SK-N-MC (cell line): ENCODE data around the gene PLEKHG4B.

Experiments used
- DNase-seq: peaks from one replicate; pipeline ENCODE4 v3.0.0-alpha.2; 2011; ENCODE audit warnings: low read depth, low spot score
- H3K27ac ChIP-seq: fragments of 200-600 bp; sonication (generic); 2 replicates; pipeline ENCODE4 v1.5.1; 2016; ENCODE audit warnings: mixed run types
- H3K36me3 ChIP-seq: fragments of 200-600 bp; sonication (generic); 2 replicates; pipeline ENCODE4 v1.6.1; 2017; ENCODE audit warnings: antibody characterized with exemption, low read length, mixed read lengths; ENCODE audit not compliant: insufficient read depth
- H3K4me3 ChIP-seq: fragments of 200-600 bp; sonication (generic); 2 replicates; pipeline ENCODE4 v1.5.1; 2016
- H3K9ac ChIP-seq: fragments of 200-600 bp; sonication (generic); 2 replicates; pipeline ENCODE4 v1.8.0; 2017; ENCODE audit warnings: mixed run types, mixed read lengths; ENCODE audit not compliant: insufficient read length
- H3K9me3 ChIP-seq: fragments of 200-600 bp; sonication (generic); 2 replicates; pipeline ENCODE4 v1.6.1; 2017; ENCODE audit warnings: low read depth, mild to moderate bottlenecking, antibody characterized with exemption, low read length, moderate library complexity, mixed read lengths
- EZH2 ChIP-seq: fragments of 200-600 bp; sonication (generic); IDR thresholded peaks from one replicate; pipeline ENCODE4 v1.6.1; 2017; ENCODE audit warnings: antibody characterized with exemption
- FOXP2 ChIP-seq: optimal IDR thresholded peaks from 2 replicates; pipeline ENCODE3; 2011; ENCODE audit warnings: mild to moderate bottlenecking, moderate library complexity; ENCODE audit not compliant: insufficient read depth; ENCODE audit errors: extremely low read length, control extremely low read depth
- POLR2AphosphoS5 ChIP-seq: IDR thresholded peaks from 2 replicates; pipeline ENCODE4 v1.6.1; 2012; ENCODE audit warnings: mild to moderate bottlenecking, low read depth, low read length, borderline replicate concordance

PLEKHG4B gene

GRCh38 chr5:73768-74502, 18.0 kb upstream of the PLEKHG4B start:
- Histone ChIP-seq H3K9ac (no peak overlapping the region), H3K27ac (no peak overlapping the region), H3K36me3 (no peaks in the 10 kb centered on the region), H3K9me3 (no peaks in the 10 kb centered on the region), H3K4me3 (no peak overlapping the region)
- TF ChIP-seq EZH2 (no peak), FOXP2 (no peak), POLR2AphosphoS5 (no peak)
- no peak for DNase-seq

GRCh38 chr5:74503-75109, 17.4 kb upstream of the PLEKHG4B start:
- no peak for TF ChIP-seq FOXP2
- TF ChIP-seq EZH2: no peak
- TF ChIP-seq POLR2AphosphoS5: no peak
- Histone ChIP-seq H3K27ac (no peak overlapping the region), H3K36me3 (no peaks in the 10 kb centered on the region), H3K4me3 (no peak overlapping the region), H3K9me3 (no peaks in the 10 kb centered on the region), H3K9ac (no peak overlapping the region)
- no peak for DNase-seq

GRCh38 chr5:75331-76320, 16.3 kb upstream of the PLEKHG4B start:
- no peak for DNase-seq
- Histone ChIP-seq H3K36me3 (no peaks in the 10 kb centered on the region), H3K4me3 (no peak overlapping the region), H3K27ac (no peak overlapping the region), H3K9me3 (no peaks in the 10 kb centered on the region), H3K9ac (no peak overlapping the region)
- TF ChIP-seq EZH2 (no peak), FOXP2 (no peak)

- no peaks in the 10 kb centered on the region for H3K36me3 ChIP-seq
- TF ChIP-seq FOXP2 (no peak), EZH2 (no peak), POLR2AphosphoS5 (no peak)
- H3K9ac ChIP-seq: no peak overlapping the region
- H3K9me3 ChIP-seq: no peaks in the 10 kb centered on the region
- DNase-seq: no peak
- no peak overlapping the region for H3K27ac ChIP-seq
- H3K4me3 ChIP-seq: no peak overlapping the region
Observed at GRCh38 chr5:76358-77169, 15.4 kb upstream of the PLEKHG4B start.

DNA sequence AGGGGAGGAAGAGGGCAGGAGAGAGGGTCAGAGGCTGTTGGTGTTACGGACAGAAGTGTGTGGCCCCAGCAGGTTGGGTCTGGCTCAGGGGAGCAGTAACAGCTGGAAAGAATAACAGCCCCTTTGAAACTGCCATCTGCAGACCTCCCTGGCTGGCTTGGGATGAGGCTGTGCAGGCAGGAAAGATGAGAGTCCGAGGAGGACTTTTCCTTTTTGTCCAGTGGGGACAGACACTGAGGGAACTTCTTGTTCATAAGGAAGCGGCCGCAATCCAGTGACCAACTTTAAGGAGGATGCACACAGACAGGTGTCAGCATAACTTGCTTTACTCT, 14.8 kb upstream of the PLEKHG4B start:
- Histone ChIP-seq H3K9ac (no peak overlapping the region), H3K27ac (no peak overlapping the region), H3K4me3 (no peak overlapping the region), H3K36me3 (no peaks in the 10 kb centered on the region), H3K9me3 (no peaks in the 10 kb centered on the region)
- no peak for DNase-seq
- no peak for TF ChIP-seq EZH2
- no peak for TF ChIP-seq FOXP2
- no peak for TF ChIP-seq POLR2AphosphoS5

DNA sequence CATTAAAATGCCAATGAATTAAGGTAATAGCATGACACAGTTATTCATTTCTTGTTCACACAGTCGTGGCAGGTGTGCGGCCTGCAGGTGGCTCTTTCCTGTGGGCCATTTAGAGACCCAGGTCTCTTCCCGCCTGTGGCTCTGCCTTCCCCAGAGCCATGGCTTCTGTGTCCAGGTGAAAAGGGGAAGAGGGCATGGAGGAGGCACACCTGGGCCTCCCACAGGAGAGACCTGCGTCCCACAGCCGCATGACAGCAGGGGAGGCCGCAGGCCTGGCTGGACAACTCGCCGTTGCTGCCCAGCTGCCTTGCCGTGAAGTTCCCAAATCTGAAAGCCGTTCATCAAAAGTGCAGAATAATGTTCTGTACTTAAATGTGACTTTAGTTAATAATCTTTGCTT, 14.4 kb upstream of the PLEKHG4B start:
- Histone ChIP-seq H3K9me3 (no peaks in the 10 kb centered on the region), H3K9ac (no peak overlapping the region), H3K36me3 (no peaks in the 10 kb centered on the region), H3K27ac (no peak overlapping the region), H3K4me3 (no peak overlapping the region)
- TF ChIP-seq EZH2: no peak
- TF ChIP-seq FOXP2: no peak
- TF ChIP-seq POLR2AphosphoS5: no peak
- no peak for DNase-seq

DNA sequence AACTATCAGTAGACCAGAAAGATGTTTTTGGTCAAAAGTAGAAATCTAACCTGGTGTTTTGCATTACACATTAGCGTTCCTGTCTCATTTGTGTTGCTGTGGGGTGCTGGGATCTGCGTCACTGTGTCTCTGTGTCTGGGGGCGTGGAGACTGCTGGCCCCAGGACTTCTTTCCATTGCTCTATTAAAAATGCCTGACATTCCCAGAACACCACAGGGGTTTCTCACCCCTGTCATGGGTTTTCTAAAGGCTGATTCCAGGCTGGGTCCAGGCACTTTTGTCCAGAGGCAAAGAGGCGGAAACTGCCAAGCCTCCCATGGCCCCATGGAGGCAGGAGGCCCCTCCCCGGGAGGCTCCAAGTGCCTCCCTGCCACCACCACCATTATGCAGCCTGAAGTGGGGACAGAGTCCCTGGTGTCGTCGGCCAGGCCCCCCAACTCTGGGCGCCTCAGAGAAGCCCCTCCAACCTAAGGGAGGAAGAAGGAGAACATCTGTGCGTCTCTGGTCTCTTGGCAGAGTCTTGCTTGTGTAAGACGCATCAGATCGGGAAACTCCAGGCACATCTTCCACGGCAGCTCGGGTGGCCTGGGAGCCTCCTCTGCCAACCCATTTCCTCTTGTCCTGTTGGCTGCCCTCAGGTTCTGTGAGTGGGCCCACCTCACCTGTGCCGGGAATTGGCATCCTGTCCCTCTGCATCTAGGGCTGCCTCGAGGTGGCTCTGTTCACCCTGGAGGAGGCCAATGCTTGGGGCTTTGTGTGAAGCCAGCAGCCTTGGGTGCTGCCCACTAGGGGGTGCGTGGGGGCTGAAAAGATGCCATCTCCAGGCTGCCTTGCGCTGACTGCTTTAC, 13.8 kb upstream of the PLEKHG4B start:
- no peak overlapping the region for H3K4me3 ChIP-seq
- no peak for DNase-seq
- H3K9me3 ChIP-seq: no peaks in the 10 kb centered on the region
- TF ChIP-seq FOXP2: no peak
- TF ChIP-seq POLR2AphosphoS5: no peak
- TF ChIP-seq EZH2: no peak
- no peaks in the 10 kb centered on the region for H3K36me3 ChIP-seq
- no peak overlapping the region for H3K9ac ChIP-seq
- H3K27ac ChIP-seq: no peak overlapping the region
